H1 (cell line): ENCODE data around the gene FMO4. TPM values are rescaled to one million over a fixed set of nuclear protein-coding genes. Genes with fewer than 3 reads are reported as not detected.

Source experiments
- CTCF ChIA-PET: fragments of 300-600 bp; sonication (Branson Sonifier 250); formaldehyde crosslinking; loops from one replicate; lab custom pipeline; 2021; ENCODE audit not compliant: partially characterized antibody; lab: Charles Lee
- POLR2A ChIA-PET: fragments of 300-600 bp; sonication (Branson Sonifier 250); formaldehyde crosslinking; loops from one replicate; lab custom pipeline; 2021; ENCODE audit warnings: inconsistent platforms; ENCODE audit not compliant: partially characterized antibody; lab: Charles Lee
- DNase-seq, 2 experiments: peaks; one replicate each; pipeline versions ENCODE4 v3.0.0 to v3.0.0-alpha.2; 2010 to 2022; ENCODE audit warnings: low spot score in 2 of 2, low read depth in 1 of 2, mixed read lengths in 1 of 2
- FAIRE-seq: peaks from 2 replicates; lab custom pipeline; 2011; peaks lifted over from hg19 to GRCh38; lab: Jason Lieb, UNC
- H2AFZ ChIP-seq: 2 replicates; pipeline ENCODE4 v1.8.1; 2012; ENCODE audit warnings: low read length, inconsistent platforms
- H2AK5ac ChIP-seq: 2 replicates; pipeline ENCODE4 v1.6.1; 2013; ENCODE audit warnings: low read depth, low read length
- H2BK120ac ChIP-seq: replicated peaks from 2 replicates; pipeline ENCODE3; 2013; ENCODE audit warnings: low read depth, low read length, inconsistent platforms
- H2BK12ac ChIP-seq: 2 replicates; pipeline ENCODE4 v1.6.1; 2013; ENCODE audit warnings: low read depth, low read length
- H2BK15ac ChIP-seq: 2 replicates; pipeline ENCODE4 v1.6.1; 2013; ENCODE audit warnings: low read length
- H2BK20ac ChIP-seq: 2 replicates; pipeline ENCODE4 v1.6.1; 2013; ENCODE audit warnings: low read length
- H2BK5ac ChIP-seq: 2 replicates; pipeline ENCODE4 v1.6.1; 2013; ENCODE audit warnings: low read depth, low read length
- H3K14ac ChIP-seq: 2 replicates; pipeline ENCODE4 v1.6.1; 2013; ENCODE audit warnings: inconsistent platforms; ENCODE audit not compliant: insufficient read length
- H3K18ac ChIP-seq: 2 replicates; pipeline ENCODE4 v1.6.1; 2013; ENCODE audit warnings: low read length; ENCODE audit errors: extremely low read depth
- H3K23ac ChIP-seq: 2 replicates; pipeline ENCODE4 v1.6.1; 2013; ENCODE audit warnings: inconsistent platforms; ENCODE audit not compliant: insufficient read length
- H3K23me2 ChIP-seq: 2 replicates; pipeline ENCODE4 v1.6.1; 2013; ENCODE audit warnings: low read depth, low read length
- H3K27ac ChIP-seq: 2 replicates; pipeline ENCODE4 v1.6.1; 2011; ENCODE audit warnings: low read depth, low read length, inconsistent platforms
- H3K27me3 ChIP-seq, 4 experiments: replicated peaks in 1 of 4; 1 replicate in 1 of 4; 2 replicates in 3 of 4; pipeline versions ENCODE4 v1.6.1 to v1.8.1; 2011 to 2013; ENCODE audit warnings: low read length in 3 of 4, mild to moderate bottlenecking in 3 of 4, inconsistent platforms in 2 of 4, mixed read lengths in 2 of 4, moderate library complexity in 1 of 4; ENCODE audit not compliant: control insufficient read depth in 3 of 4, insufficient read depth in 3 of 4; ENCODE audit errors: extremely low read depth in 1 of 4
- H3K36me3 ChIP-seq, 4 experiments: 2 replicates each; pipeline versions ENCODE4 v1.6.1 to v1.8.1; 2011 to 2013; ENCODE audit warnings: mild to moderate bottlenecking in 4 of 4, low read length in 3 of 4, moderate library complexity in 2 of 4, control low read depth in 1 of 4, inconsistent platforms in 1 of 4; ENCODE audit not compliant: insufficient read depth in 4 of 4, control insufficient read depth in 2 of 4
- H3K4ac ChIP-seq: replicated peaks from 2 replicates; pipeline ENCODE3; 2013; ENCODE audit warnings: low read length, low read depth, mixed read lengths, inconsistent platforms; ENCODE audit not compliant: insufficient read length
- H3K4me1 ChIP-seq, 4 experiments: replicated peaks in 1 of 4; 1 replicate in 1 of 4; 2 replicates in 3 of 4; pipeline versions ENCODE4 v1.6.1 to v1.8.1; 2011 to 2013; ENCODE audit warnings: low read length in 3 of 4, inconsistent platforms in 2 of 4, mixed read lengths in 1 of 4; ENCODE audit not compliant: insufficient read depth in 4 of 4, control insufficient read depth in 3 of 4
- H3K4me2 ChIP-seq, 2 experiments: 2 replicates each; pipeline versions ENCODE4 v1.6.1 to v1.8.1; 2011 to 2013; ENCODE audit warnings: low read depth in 2 of 2, low read length in 2 of 2, control low read depth in 1 of 2, inconsistent platforms in 1 of 2, mild to moderate bottlenecking in 1 of 2; ENCODE audit not compliant: insufficient read depth in 1 of 2
- H3K4me3 ChIP-seq, 4 experiments: fragments of 200-600, 300-600 bp in 1 of 4; sonication (generic), shearing (Covaris generic), sonication (Bioruptor Twin) in 1 of 4; 2 replicates each; pipeline versions ENCODE4 v1.5.1 to v1.8.1; 2011 to 2016; ENCODE audit warnings: low read length in 4 of 4, low read depth in 3 of 4, control low read depth in 2 of 4, inconsistent platforms in 2 of 4, mild to moderate bottlenecking in 2 of 4, mixed read lengths in 1 of 4, moderate library complexity in 1 of 4; ENCODE audit not compliant: insufficient read depth in 2 of 4; ENCODE audit errors: extremely low read depth in 1 of 4
- H3K56ac ChIP-seq: replicated peaks from 2 replicates; pipeline ENCODE3; 2013; ENCODE audit warnings: low read depth, mild to moderate bottlenecking, mixed read lengths, low read length, inconsistent platforms; ENCODE audit not compliant: insufficient read length
- H3K79me1 ChIP-seq: 2 replicates; pipeline ENCODE4 v1.6.1; 2013; ENCODE audit warnings: low read depth, low read length, control low read depth
- H3K79me2 ChIP-seq, 2 experiments: 2 replicates each; pipeline versions ENCODE4 v1.6.1 to v1.8.1; 2012 to 2013; ENCODE audit warnings: low read length in 2 of 2, mild to moderate bottlenecking in 2 of 2, inconsistent platforms in 1 of 2; ENCODE audit not compliant: insufficient read depth in 2 of 2, control insufficient read depth in 1 of 2
- H3K9ac ChIP-seq, 4 experiments: replicated peaks in 1 of 4; 1 replicate in 1 of 4; 2 replicates in 3 of 4; pipeline versions ENCODE4 v1.6.1 to v1.8.1; 2011 to 2013; ENCODE audit warnings: low read depth in 3 of 4, low read length in 3 of 4, control low read depth in 2 of 4, mild to moderate bottlenecking in 2 of 4, moderate library complexity in 2 of 4, inconsistent platforms in 1 of 4; ENCODE audit errors: extremely low read depth in 1 of 4
- H3K9me3 ChIP-seq, 2 experiments: 2 replicates each; pipeline versions ENCODE4 v1.6.1 to v1.8.1; 2012 to 2013; ENCODE audit warnings: mild to moderate bottlenecking in 2 of 2, moderate library complexity in 2 of 2, control low read depth in 1 of 2, inconsistent platforms in 1 of 2, low read depth in 1 of 2, low read length in 1 of 2, mixed read lengths in 1 of 2; ENCODE audit not compliant: insufficient read depth in 2 of 2
- H4K20me1 ChIP-seq, 2 experiments: replicated peaks in 1 of 2; 2 replicates each; pipeline versions ENCODE3 to v1.8.1; 2011 to 2013; ENCODE audit warnings: inconsistent platforms in 2 of 2, low read length in 2 of 2, mild to moderate bottlenecking in 1 of 2; ENCODE audit not compliant: insufficient read depth in 2 of 2, control insufficient read depth in 1 of 2
- H4K5ac ChIP-seq: 2 replicates; pipeline ENCODE4 v1.6.1; 2013; ENCODE audit warnings: low read length, low read depth, mixed read lengths, inconsistent platforms; ENCODE audit not compliant: insufficient read length
- H4K8ac ChIP-seq: 2 replicates; pipeline ENCODE4 v1.8.0; 2013; ENCODE audit warnings: mild to moderate bottlenecking, moderate library complexity, low read length, inconsistent platforms; ENCODE audit not compliant: insufficient read depth; ENCODE audit errors: extremely low read depth
- H4K91ac ChIP-seq: replicated peaks from 2 replicates; pipeline ENCODE3; 2013; ENCODE audit warnings: low read length, mixed read lengths, inconsistent platforms; ENCODE audit not compliant: insufficient read length
- CBX8 ChIP-seq: fragments of 300-800, 300-1000 bp; sonication (generic); IDR thresholded peaks from 2 replicates; pipeline ENCODE4 v1.7.1; 2016; ENCODE audit warnings: low read depth, low read length, borderline replicate concordance
- CREB1 ChIP-seq: IDR thresholded peaks from 2 replicates; pipeline ENCODE4 v1.6.1; 2012; ENCODE audit warnings: inconsistent platforms
- GABPA ChIP-seq: IDR thresholded peaks from 2 replicates; pipeline ENCODE4 v1.6.1; 2011; ENCODE audit warnings: mild to moderate bottlenecking, low read length, moderate library complexity, borderline replicate concordance; ENCODE audit not compliant: insufficient read depth
- GTF2F1 ChIP-seq: IDR thresholded peaks from 2 replicates; pipeline ENCODE4 v1.6.1; 2012; ENCODE audit warnings: low read depth, low read length, improper control_type of control experiment, borderline replicate concordance
- TAF1 ChIP-seq: IDR thresholded peaks from 2 replicates; pipeline ENCODE4 v1.6.1; 2011; ENCODE audit warnings: mild to moderate bottlenecking, low read depth, low read length
- WGBS, 2 experiments: shearing (Covaris generic) in 1 of 2; methylation state at CpG; one replicate each; pipeline versions ENCODE4 v1.1.6 to v1.1.7; 2013 to 2015; ENCODE audit warnings: low lambda C conversion rate in 2 of 2, mixed read lengths in 2 of 2, inconsistent platforms in 1 of 2, low coverage in 1 of 2, missing lambda C conversion rate in 1 of 2; ENCODE audit not compliant: insufficient replicate concordance in 2 of 2, insufficient coverage in 1 of 2, insufficient read length in 1 of 2; ENCODE audit errors: extremely low coverage in 1 of 2, missing lambda C conversion rate in 1 of 2; 5-methylcytosine and 5-hydroxymethylcytosine counted together
- polyA plus RNA-seq, 7 experiments: library from polyadenylated mRNA; depleted of rRNA in 3 of 7; stranded (reverse) in 5 of 7; unstranded in 2 of 7; fragments of >200 nt in 5 of 7; fragments of 200-250 nt in 2 of 7; gene quantifications; 1 replicate in 5 of 7; 2 replicates in 1 of 7; 4 replicates in 1 of 7; pipeline versions ENCODE4 v1.2.1 to v1.2.3, GENCODE V29; 2011 to 2013; ENCODE audit warnings: missing spikeins in 2 of 7, mixed read lengths in 2 of 7
- total RNA-seq: library from RNA; stranded (reverse); fragmentation: NEBNext Ultra II Directional; extraction: Animal tissue kit (Norgen Biotek cat#: 25700); gene quantifications from 2 replicates; pipeline ENCODE4 v1.2.1, GENCODE V29; 2021

Gene FMO4
- total and polyA plus RNA-seq, 2 of the 8 experiments (the other 6 are each of a cell fraction or from before 2014, with no cell fraction given) = 1.5 to 2.3 TPM

DNA sequence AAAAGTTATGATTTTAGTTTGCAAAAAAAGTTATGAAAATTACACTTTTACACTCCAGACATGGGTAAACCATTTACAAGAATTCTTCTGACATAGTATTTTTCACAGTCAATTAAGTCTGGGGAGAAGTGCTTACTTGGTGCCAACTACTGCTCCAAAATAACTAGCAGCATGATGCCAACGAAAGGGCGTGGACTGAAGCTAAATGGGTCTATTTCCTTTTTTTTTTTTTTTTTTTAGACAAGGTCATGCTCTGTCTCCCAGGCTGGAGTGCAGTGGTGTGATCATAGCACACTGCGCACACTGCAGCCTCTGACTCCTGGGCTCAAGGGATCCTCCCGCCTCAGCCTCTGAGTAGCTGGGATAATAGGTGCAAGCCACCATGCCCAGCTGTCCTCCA lies 43.2 kb downstream of the FMO4 start:
- no peak overlapping the region for H3K4me3 ChIP-seq
- H3K14ac ChIP-seq = no peak overlapping the region
- no peak overlapping the region for H3K4ac ChIP-seq
- no peak overlapping the region for H3K56ac ChIP-seq
- no peak overlapping the region for H4K8ac ChIP-seq
- peaks cover 1% of the 10 kb centered on the region; the same call in 1 of the 2 replicates for H3K23me2 ChIP-seq
- ChIA-PET POLR2A (no interaction called here), CTCF (interaction anchor here (1.5 to 3.4 kb wide), 3 partner anchors 13 to 276 kb away, joined by 3 to 12 read pairs (median 5); no protein-coding TSS in a partner anchor)
- FAIRE-seq = no peak
- WGBS, 2 experiments = 86% methylated on average over 4 of the region's 4 CpGs; no CpG with 5 or more reads in 1 of the 2 experiments
- no peak overlapping the region for H3K9ac ChIP-seq
- H3K27ac ChIP-seq = no peak overlapping the region
- no peak overlapping the region for H2AK5ac ChIP-seq
- H2AFZ ChIP-seq = no peak overlapping the region
- no peak overlapping the region for H2BK120ac ChIP-seq
- H3K4me2 ChIP-seq = no peak overlapping the region
- H4K91ac ChIP-seq = no peak overlapping the region
- no peak overlapping the region for H2BK15ac ChIP-seq
- H3K79me1 ChIP-seq = no peaks in the 10 kb centered on the region
- H3K36me3 ChIP-seq = no peaks in the 10 kb centered on the region
- H3K4me1 ChIP-seq = peaks cover 0 to 5% (median under 1%) of the 10 kb centered on the region in 4 experiments; a peak in 2 of 7 replicates
- no peaks in the 10 kb centered on the region for H3K27me3 ChIP-seq
- H3K9me3 ChIP-seq = no peaks in the 10 kb centered on the region
- H2BK20ac ChIP-seq = no peak overlapping the region
- no peak overlapping the region for H4K5ac ChIP-seq
- no peak overlapping the region for H3K18ac ChIP-seq
- H3K23ac ChIP-seq = no peak overlapping the region
- H2BK5ac ChIP-seq = no peak overlapping the region
- no peak for DNase-seq
- H2BK12ac ChIP-seq = no peak overlapping the region; the same call in 1 of the 2 replicates
- no peaks in the 10 kb centered on the region for H3K79me2 ChIP-seq
- no peaks in the 10 kb centered on the region for H4K20me1 ChIP-seq
- no peak for TF ChIP-seq CBX8
- TF ChIP-seq GABPA = no peak
- no peak for TF ChIP-seq CREB1
- TF ChIP-seq GTF2F1 = no peak
- no peak for TF ChIP-seq TAF1
